Peyer's patch (tissue), 4 donors: ENCODE data around the gene MSH4.

Source experiments
- POLR2A ChIP-seq, 2 donors: fragments of 450-650 bp; IDR thresholded peaks; one replicate each; pipeline ENCODE4 v1.5.1; 2017; ENCODE audit warnings: antibody characterized with exemption in 2 of 2, mild to moderate bottlenecking in 2 of 2, moderate library complexity in 2 of 2
- TF ChIP-seq, protein P1 (sequence below), 6 experiments: fragments of 450-650 bp in 4 of 6; fragments of 200-600 bp in 2 of 6; sonication (generic) in 1 of 6; IDR thresholded peaks; one replicate each; pipeline ENCODE4 v1.5.1; 2017 to 2019; ENCODE audit warnings: antibody characterized with exemption in 6 of 6, mild to moderate bottlenecking in 3 of 6, moderate library complexity in 1 of 6

DNA sequence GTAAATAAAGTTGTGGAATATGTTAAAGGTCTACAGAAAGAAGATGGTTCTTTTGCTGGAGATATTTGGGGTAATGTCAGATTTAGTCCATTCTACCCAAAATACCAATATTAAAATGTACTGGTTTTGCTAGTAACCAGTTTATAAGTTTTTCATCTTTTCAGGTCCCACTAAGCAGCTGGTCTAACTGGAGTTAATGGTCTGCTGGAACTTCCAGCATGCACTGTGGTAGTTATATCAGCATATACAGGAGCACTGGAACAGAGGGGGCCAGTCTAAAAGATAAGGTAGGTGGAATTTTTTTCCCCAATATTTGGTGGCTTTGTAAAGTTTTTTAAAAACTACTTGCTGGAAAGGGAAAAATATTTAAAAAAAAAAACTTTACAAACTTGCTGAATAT is 6.7 kb upstream of the MSH4 start:
- TF ChIP-seq, protein P1, sequence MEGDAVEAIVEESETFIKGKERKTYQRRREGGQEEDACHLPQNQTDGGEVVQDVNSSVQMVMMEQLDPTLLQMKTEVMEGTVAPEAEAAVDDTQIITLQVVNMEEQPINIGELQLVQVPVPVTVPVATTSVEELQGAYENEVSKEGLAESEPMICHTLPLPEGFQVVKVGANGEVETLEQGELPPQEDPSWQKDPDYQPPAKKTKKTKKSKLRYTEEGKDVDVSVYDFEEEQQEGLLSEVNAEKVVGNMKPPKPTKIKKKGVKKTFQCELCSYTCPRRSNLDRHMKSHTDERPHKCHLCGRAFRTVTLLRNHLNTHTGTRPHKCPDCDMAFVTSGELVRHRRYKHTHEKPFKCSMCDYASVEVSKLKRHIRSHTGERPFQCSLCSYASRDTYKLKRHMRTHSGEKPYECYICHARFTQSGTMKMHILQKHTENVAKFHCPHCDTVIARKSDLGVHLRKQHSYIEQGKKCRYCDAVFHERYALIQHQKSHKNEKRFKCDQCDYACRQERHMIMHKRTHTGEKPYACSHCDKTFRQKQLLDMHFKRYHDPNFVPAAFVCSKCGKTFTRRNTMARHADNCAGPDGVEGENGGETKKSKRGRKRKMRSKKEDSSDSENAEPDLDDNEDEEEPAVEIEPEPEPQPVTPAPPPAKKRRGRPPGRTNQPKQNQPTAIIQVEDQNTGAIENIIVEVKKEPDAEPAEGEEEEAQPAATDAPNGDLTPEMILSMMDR (IDR thresholded peaks at IDR 0.05), result no peak
- TF ChIP-seq POLR2A (IDR thresholded peaks at IDR 0.05), result no peak
